OCI-LY3 (cell line): Measurements from ENCODE around the gene EIF3F.
"Not testable (repeated sequence)": the region's sequence is repeated elsewhere in the genome, so short reads cannot be mapped to it uniquely, and the experiment has no call there.

Experiments used
- EZH2phosphoT487 ChIP-seq: fragments of 200-600 bp; shearing (Covaris generic); IDR thresholded peaks from 2 replicates; pipeline ENCODE4 v1.6.1; 2018; ENCODE audit warnings: antibody characterized with exemption, mixed run types, low read depth
- TF ChIP-seq, protein P1 (sequence below): fragments of 200-600, 300-600 bp; sonication (generic); IDR thresholded peaks from 2 replicates; pipeline ENCODE4 v1.5.1; 2014; ENCODE audit warnings: antibody characterized with exemption, low read length, low read depth

DNA sequence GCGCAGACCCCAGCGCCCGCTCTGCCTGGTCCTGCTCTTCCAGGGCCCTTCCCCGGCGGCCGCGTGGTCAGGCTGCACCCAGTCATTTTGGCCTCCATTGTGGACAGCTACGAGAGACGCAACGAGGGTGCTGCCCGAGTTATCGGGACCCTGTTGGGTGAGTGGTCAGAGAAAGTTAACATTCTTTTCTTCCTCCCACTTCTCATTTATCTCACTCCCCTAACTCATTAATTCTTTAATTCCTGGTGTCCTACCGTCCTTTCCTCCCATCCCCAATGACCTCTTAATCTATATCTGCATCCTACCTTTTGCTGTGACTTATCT, 385 bp downstream of the EIF3F start:
- TF ChIP-seq, protein P1, sequence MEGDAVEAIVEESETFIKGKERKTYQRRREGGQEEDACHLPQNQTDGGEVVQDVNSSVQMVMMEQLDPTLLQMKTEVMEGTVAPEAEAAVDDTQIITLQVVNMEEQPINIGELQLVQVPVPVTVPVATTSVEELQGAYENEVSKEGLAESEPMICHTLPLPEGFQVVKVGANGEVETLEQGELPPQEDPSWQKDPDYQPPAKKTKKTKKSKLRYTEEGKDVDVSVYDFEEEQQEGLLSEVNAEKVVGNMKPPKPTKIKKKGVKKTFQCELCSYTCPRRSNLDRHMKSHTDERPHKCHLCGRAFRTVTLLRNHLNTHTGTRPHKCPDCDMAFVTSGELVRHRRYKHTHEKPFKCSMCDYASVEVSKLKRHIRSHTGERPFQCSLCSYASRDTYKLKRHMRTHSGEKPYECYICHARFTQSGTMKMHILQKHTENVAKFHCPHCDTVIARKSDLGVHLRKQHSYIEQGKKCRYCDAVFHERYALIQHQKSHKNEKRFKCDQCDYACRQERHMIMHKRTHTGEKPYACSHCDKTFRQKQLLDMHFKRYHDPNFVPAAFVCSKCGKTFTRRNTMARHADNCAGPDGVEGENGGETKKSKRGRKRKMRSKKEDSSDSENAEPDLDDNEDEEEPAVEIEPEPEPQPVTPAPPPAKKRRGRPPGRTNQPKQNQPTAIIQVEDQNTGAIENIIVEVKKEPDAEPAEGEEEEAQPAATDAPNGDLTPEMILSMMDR = not testable (repeated sequence)
- not testable (repeated sequence) for TF ChIP-seq EZH2phosphoT487
